Lung (tissue), 12 donors: ENCODE data around the gene TRPC4AP. TPM values are rescaled to one million over a fixed set of nuclear protein-coding genes. Genes with fewer than 3 reads are reported as not detected.

Source experiments
- ATAC-seq: fragments of 200-7000 bp; cut with Tn5 transposase; one replicate; pipeline ENCODE4 v1.9.1; 2020; ENCODE audit warnings: moderate number of reproducible peaks; ENCODE audit not compliant: insufficient read depth, low FRiP score
- DNase-seq, 3 donors: peaks; one replicate each; pipeline ENCODE4 v3.0.0-alpha.2; 2013 to 2017
- H3K27ac ChIP-seq, 2 donors: one replicate each; pipeline ENCODE4 v1.5.1; 2013; ENCODE audit warnings: mild to moderate bottlenecking in 2 of 2, moderate library complexity in 2 of 2, control low read depth in 1 of 2, inconsistent platforms in 1 of 2, low read depth in 1 of 2, low read length in 1 of 2
- H3K27me3 ChIP-seq, 3 donors: one replicate each; pipeline ENCODE4 v1.5.1; 2013; ENCODE audit warnings: low read length in 2 of 3; ENCODE audit not compliant: control insufficient read depth in 3 of 3, insufficient read depth in 3 of 3
- H3K36me3 ChIP-seq, 4 donors: one replicate each; pipeline ENCODE4 v1.5.1; 2013; ENCODE audit warnings: low read length in 4 of 4, mild to moderate bottlenecking in 1 of 4, moderate library complexity in 1 of 4; ENCODE audit not compliant: control insufficient read depth in 4 of 4, insufficient read depth in 4 of 4
- H3K4me1 ChIP-seq, 5 donors: one replicate each; pipeline ENCODE4 v1.5.1; 2013; ENCODE audit warnings: low read length in 5 of 5, mild to moderate bottlenecking in 2 of 5, moderate library complexity in 1 of 5; ENCODE audit not compliant: control insufficient read depth in 5 of 5, insufficient read depth in 5 of 5
- H3K4me3 ChIP-seq: one replicate; pipeline ENCODE4 v1.5.1; 2013; ENCODE audit warnings: mild to moderate bottlenecking, control low read depth, moderate library complexity
- H3K9ac ChIP-seq, 2 donors: one replicate each; pipeline ENCODE4 v1.5.1; 2013; ENCODE audit warnings: low read length in 2 of 2, control low read depth in 1 of 2; ENCODE audit not compliant: insufficient read depth in 1 of 2
- H3K9me3 ChIP-seq, 4 donors: one replicate each; pipeline ENCODE4 v1.5.1; 2013; ENCODE audit warnings: low read length in 3 of 4, mild to moderate bottlenecking in 1 of 4, moderate library complexity in 1 of 4; ENCODE audit not compliant: control insufficient read depth in 4 of 4, insufficient read depth in 3 of 4
- WGBS, 2 donors: extraction: QIAGEN DNeasy Blood & Tissue Kit; methylation state at CpG; one replicate each; pipeline ENCODE4 v1.1.7; 2013; 5-methylcytosine and 5-hydroxymethylcytosine counted together
- polyA plus RNA-seq, 2 donors: library from polyadenylated mRNA; stranded (reverse); fragments of 200-250 nt; gene quantifications; one replicate each; pipeline ENCODE4 v1.2.1, GENCODE V29; 2013
- total RNA-seq, 2 donors: library from RNA; depleted of rRNA in 1 of 2; stranded (reverse); fragments of >200 nt in 1 of 2; gene quantifications; one replicate each; pipeline ENCODE4 v1.2.1, GENCODE V29; 2014 to 2021
- TF ChIP-seq, protein P1 (sequence below): IDR thresholded peaks from 2 replicates; pipeline ENCODE4 v1.5.1; 2012; ENCODE audit warnings: mild to moderate bottlenecking; ENCODE audit errors: control extremely low read depth, extremely low read depth
- donor health status: control.
- donor health status: control.
- donor health status: Bipolar disorder and iron deficiency.
- donor health status: healthy.
- donor health status: DM: yes; HTN: yes; CAD: no.

TRPC4AP gene
- total and polyA plus RNA-seq, 4 donors = 37.6 to 62.5 (median 50.2) TPM

DNA sequence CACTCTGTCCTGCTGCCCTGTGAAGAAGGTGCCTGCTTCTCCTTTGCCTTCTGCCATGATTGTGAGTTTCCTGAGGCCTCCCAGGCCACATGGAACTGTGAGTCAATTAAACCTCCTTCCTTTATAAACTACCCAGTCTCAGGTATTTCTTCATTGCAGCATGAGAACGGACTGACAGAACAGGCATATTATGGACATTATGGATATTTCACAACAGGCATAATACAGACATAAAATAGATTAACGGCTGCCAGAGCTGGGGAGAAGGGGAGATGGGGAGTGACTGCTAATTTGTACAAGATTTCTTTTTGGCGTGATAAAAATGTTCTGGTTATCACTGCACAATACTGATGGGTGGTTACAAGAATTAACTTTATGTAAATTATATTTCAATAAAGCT, 29.4 kb downstream of the TRPC4AP start:
- Histone ChIP-seq H3K27ac (no peak overlapping the region), H3K9me3 (no peaks in the 10 kb centered on the region), H3K4me1 (peaks cover 0 to 19% (median 0%) of the 10 kb centered on the region in 5 donors), H3K4me3 (no peak overlapping the region), H3K9ac (no peak overlapping the region), H3K27me3 (no peaks in the 10 kb centered on the region), H3K36me3 (peaks cover 3 to 10% (median 6%) of the 10 kb centered on the region in 4 donors)
- WGBS, 2 donors = 56 to 78% methylated on average over 3 of the region's 3 CpGs
- no peak for ATAC-seq
- TF ChIP-seq, protein P1, sequence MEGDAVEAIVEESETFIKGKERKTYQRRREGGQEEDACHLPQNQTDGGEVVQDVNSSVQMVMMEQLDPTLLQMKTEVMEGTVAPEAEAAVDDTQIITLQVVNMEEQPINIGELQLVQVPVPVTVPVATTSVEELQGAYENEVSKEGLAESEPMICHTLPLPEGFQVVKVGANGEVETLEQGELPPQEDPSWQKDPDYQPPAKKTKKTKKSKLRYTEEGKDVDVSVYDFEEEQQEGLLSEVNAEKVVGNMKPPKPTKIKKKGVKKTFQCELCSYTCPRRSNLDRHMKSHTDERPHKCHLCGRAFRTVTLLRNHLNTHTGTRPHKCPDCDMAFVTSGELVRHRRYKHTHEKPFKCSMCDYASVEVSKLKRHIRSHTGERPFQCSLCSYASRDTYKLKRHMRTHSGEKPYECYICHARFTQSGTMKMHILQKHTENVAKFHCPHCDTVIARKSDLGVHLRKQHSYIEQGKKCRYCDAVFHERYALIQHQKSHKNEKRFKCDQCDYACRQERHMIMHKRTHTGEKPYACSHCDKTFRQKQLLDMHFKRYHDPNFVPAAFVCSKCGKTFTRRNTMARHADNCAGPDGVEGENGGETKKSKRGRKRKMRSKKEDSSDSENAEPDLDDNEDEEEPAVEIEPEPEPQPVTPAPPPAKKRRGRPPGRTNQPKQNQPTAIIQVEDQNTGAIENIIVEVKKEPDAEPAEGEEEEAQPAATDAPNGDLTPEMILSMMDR = no peak
- no peak for DNase-seq

DNA sequence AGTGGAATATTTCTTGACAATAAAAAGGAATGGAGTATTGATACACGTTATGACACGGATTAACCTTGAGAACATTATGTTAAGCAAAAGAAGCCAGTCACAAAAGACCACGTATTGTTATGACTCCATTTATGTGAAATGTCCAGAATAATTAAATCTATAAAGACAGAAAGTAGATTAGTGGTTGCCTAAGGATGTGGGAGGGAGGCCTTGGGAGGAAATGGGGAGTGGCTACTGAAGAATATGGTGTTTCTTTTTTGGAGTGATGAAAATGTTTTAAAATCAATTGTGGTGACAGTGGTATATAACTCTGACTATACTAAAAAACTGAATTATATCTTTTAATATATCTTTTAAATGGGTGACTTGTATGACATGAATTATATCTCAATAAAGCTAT, 30.1 kb downstream of the TRPC4AP start:
- no peaks in the 10 kb centered on the region for H3K27me3 ChIP-seq
- H3K9ac ChIP-seq = no peak overlapping the region
- WGBS, 2 donors = 95 to 98% methylated on average over 3 of the region's 3 CpGs
- no peak overlapping the region for H3K27ac ChIP-seq
- H3K36me3 ChIP-seq = peaks cover 3 to 10% (median 5%) of the 10 kb centered on the region in 4 donors
- peaks cover 0 to 19% (median 0%) of the 10 kb centered on the region in 5 donors for H3K4me1 ChIP-seq
- ATAC-seq = no peak
- no peaks in the 10 kb centered on the region for H3K9me3 ChIP-seq
- DNase-seq = no peak
- TF ChIP-seq, protein P1 = no peak
- no peak overlapping the region for H3K4me3 ChIP-seq

DNA sequence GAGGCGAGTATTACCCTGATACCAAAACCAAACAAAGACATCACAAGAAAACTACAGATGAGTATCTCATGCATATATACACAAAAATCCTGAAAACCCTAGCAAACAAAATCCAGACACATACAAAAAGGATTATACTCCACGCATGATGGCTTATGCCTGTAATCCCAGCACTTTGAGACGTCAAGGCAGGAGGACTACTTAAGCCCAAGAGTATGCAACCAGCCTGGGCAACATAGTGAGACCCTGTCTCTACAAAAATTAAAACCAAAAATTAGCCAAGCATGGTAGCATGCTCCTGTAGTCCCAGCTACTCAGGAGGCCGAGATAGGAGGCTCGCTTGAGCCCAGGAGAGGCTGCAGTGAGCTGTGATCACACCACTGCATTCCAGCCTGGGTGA, 32.4 kb downstream of the TRPC4AP start:
- no peaks in the 10 kb centered on the region for H3K27me3 ChIP-seq
- no peaks in the 10 kb centered on the region for H3K9me3 ChIP-seq
- DNase-seq = no peak
- peaks cover 3 to 13% (median 10%) of the 10 kb centered on the region in 4 donors for H3K36me3 ChIP-seq
- TF ChIP-seq, protein P1 = no peak
- ATAC-seq = no peak
- H3K27ac ChIP-seq = no peak overlapping the region
- WGBS, 2 donors = 99 to 100% methylated on average over 5 of the region's 5 CpGs
- H3K9ac ChIP-seq = no peak overlapping the region
- H3K4me3 ChIP-seq = no peak overlapping the region
- peaks cover 0 to 7% (median 0%) of the 10 kb centered on the region in 5 donors for H3K4me1 ChIP-seq

DNA sequence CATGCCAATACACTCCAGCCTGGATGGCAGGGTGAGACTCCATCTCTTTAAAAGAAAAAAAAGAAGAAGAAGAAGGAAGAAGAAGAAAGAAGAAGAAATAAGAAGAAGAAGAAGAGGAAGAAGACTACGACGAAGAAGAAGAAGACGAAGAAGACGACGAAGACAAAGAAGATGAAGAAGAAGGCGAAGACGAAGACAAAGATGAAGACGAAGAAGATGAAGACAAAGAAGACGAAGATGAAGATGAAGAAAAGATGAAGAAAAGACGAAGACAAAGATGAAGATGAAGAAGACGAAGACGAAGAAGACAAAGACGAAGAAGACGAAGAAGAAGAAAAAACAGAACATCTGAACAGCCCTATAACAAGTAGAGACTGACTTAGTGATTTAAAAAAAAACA, 33.0 kb downstream of the TRPC4AP start:
- Histone ChIP-seq H3K4me3 (no peak overlapping the region), H3K9ac (no peak overlapping the region), H3K36me3 (peaks cover 3 to 15% (median 11%) of the 10 kb centered on the region in 4 donors), H3K27me3 (no peaks in the 10 kb centered on the region), H3K9me3 (no peaks in the 10 kb centered on the region), H3K4me1 (peaks cover 0 to 6% (median 0%) of the 10 kb centered on the region in 5 donors), H3K27ac (no peak overlapping the region)
- ATAC-seq = no peak
- TF ChIP-seq, protein P1 = no peak
- no peak for DNase-seq
- WGBS, 2 donors = 85 to 91% methylated on average over 14 of the region's 14 CpGs
